OCI-LY7 (cell line): Measurements from ENCODE around the gene RABGGTB.

ENCODE experiments used
- EZH2phosphoT487 ChIP-seq: fragments of 200-600 bp; sonication (generic); IDR thresholded peaks from 2 replicates; pipeline ENCODE4 v1.6.1; 2018; ENCODE audit warnings: low read depth, borderline replicate concordance, mild to moderate bottlenecking, mixed run types, antibody characterized with exemption, low read length, moderate library complexity, mixed read lengths
- TF ChIP-seq, protein P1 (sequence below): fragments of 200-600 bp; sonication (generic); conservative IDR thresholded peaks from 2 replicates; pipeline ENCODE4 v1.5.1; 2014; ENCODE audit warnings: mild to moderate bottlenecking, antibody characterized with exemption, low read length, moderate library complexity, mixed read lengths

DNA sequence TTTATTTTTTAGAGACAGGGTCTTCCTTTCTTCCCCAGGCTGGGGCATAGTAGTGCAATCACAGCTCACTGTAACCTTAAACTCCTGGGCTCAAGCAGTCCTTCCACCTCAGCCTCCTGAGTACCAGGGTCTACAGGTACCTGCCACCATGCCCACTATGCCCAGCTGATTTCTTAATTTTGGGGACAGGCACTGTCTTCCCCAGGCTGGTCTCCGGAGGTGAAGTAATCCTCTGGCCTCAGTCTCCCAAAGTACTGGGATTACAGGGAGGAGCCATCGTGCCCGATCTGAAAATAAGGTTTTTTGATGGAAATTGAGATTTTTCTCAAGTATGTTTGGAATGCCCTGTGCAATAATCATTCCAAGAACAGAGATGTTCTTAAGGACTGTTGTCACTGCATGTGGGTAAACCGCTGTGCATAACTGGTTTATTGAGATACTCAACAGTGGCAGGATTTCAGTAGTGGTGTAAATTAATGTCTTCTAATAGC lies 9.7 kb downstream of the RABGGTB start:
- TF ChIP-seq, protein P1, sequence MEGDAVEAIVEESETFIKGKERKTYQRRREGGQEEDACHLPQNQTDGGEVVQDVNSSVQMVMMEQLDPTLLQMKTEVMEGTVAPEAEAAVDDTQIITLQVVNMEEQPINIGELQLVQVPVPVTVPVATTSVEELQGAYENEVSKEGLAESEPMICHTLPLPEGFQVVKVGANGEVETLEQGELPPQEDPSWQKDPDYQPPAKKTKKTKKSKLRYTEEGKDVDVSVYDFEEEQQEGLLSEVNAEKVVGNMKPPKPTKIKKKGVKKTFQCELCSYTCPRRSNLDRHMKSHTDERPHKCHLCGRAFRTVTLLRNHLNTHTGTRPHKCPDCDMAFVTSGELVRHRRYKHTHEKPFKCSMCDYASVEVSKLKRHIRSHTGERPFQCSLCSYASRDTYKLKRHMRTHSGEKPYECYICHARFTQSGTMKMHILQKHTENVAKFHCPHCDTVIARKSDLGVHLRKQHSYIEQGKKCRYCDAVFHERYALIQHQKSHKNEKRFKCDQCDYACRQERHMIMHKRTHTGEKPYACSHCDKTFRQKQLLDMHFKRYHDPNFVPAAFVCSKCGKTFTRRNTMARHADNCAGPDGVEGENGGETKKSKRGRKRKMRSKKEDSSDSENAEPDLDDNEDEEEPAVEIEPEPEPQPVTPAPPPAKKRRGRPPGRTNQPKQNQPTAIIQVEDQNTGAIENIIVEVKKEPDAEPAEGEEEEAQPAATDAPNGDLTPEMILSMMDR: no peak
- no peak for TF ChIP-seq EZH2phosphoT487
